Measurements from ENCODE around the gene KIAA0513.

DNA sequence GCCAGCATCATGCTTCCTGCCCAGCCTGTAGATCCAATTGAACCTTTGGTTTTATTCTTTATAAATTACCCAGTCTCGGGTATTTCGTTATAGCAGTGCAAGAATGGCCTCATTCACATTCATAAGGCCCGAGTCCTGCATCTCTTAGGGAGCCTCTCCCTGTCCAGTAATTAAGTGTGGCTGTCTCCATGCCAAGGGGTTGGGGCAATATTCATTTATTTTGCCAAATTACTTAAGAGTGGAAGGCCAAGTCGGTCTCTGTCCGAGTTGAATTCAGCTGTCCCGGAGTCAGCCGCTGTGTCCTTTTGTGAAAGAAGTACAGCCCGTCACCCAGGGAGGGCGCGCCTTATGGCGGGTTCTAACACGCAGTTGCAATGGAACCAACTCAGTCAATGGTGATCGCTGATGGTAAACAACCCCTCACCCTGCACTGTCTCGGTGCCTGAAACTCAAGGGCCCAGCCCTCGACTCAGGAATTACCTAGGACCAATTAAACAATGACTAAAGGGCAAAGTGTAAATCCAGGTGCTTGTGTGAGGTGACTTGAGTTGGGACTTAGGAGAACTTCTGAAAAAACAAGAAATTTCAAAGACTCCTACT, 22.2 kb downstream of the KIAA0513 start:
- no peak for TF ChIP-seq CTCF (IDR thresholded peaks at IDR 0.05; ENCODE audit: borderline replicate concordance, extremely low read depth, low read length, poor library complexity, severe bottlenecking)
- no peak for TF ChIP-seq EZH2 (IDR thresholded peaks at IDR 0.05; ENCODE audit: borderline replicate concordance, low read depth, low read length, severe bottlenecking)

Data from DND-41 (cell line).